MM.1S (cell line): Measurements from ENCODE around the gene CEMIP2.

Experiments used
- EZH2 ChIP-seq: fragments of 300-600 bp; sonication (generic); optimal IDR thresholded peaks from 2 replicates; pipeline ENCODE3; 2017; ENCODE audit warnings: low read depth, mild to moderate bottlenecking, antibody characterized with exemption, low read length, mixed read lengths
- EZH2phosphoT487 ChIP-seq: fragments of 300-600 bp; sonication (generic); IDR thresholded peaks from 2 replicates; pipeline ENCODE4 v1.6.1; 2018; ENCODE audit warnings: antibody characterized with exemption, low read length
- TF ChIP-seq, protein P1 (sequence below): fragments of 300-600 bp; sonication (generic); IDR thresholded peaks from 2 replicates; pipeline ENCODE4 v1.5.1; 2016; ENCODE audit warnings: antibody characterized with exemption, low read length, mixed read lengths

GRCh38 chr9:71664566-71664965 is 103.7 kb downstream of the CEMIP2 start:
- TF ChIP-seq, protein P1, sequence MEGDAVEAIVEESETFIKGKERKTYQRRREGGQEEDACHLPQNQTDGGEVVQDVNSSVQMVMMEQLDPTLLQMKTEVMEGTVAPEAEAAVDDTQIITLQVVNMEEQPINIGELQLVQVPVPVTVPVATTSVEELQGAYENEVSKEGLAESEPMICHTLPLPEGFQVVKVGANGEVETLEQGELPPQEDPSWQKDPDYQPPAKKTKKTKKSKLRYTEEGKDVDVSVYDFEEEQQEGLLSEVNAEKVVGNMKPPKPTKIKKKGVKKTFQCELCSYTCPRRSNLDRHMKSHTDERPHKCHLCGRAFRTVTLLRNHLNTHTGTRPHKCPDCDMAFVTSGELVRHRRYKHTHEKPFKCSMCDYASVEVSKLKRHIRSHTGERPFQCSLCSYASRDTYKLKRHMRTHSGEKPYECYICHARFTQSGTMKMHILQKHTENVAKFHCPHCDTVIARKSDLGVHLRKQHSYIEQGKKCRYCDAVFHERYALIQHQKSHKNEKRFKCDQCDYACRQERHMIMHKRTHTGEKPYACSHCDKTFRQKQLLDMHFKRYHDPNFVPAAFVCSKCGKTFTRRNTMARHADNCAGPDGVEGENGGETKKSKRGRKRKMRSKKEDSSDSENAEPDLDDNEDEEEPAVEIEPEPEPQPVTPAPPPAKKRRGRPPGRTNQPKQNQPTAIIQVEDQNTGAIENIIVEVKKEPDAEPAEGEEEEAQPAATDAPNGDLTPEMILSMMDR = no peak
- TF ChIP-seq EZH2 (no peak), EZH2phosphoT487 (no peak)
